Measurements from ENCODE around the gene LPCAT2. TPM values are rescaled to one million over a fixed set of nuclear protein-coding genes. Genes with fewer than 3 reads are reported as not detected.

The LPCAT2 gene
- total and polyA plus RNA-seq, 2 experiments from 2014 or later, result 7.8 to 23.8 TPM

DNA sequence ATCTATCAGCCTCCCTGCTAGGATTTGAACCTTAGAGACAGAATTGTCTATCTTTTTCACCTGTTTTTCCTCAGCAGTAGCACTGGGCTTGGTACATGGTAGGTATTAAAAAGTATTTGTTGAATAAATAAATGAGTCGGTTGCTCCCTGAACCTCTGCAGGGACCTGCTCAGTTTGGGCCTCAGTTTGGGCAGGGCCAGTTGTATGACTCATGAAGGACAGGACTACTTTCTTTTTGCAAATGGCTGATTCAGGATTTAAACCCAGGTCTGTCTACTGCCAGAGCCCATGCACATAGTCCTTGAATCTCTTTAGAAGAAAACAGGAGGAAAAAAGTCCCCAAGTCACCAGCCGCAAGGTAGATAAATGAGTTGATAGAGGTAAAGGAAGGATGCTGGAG lies 26.8 kb upstream of the LPCAT2 start:
- DNase-seq (ENCODE audit: low spot score) (no peak), ATAC-seq (no peak)
- peaks cover 31% of the 10 kb centered on the region for H3K36me3 Mint-ChIP-seq (ENCODE audit: low read depth)
- H3K79me2 ChIP-seq (replicated peaks; ENCODE audit: insufficient read depth), result no peaks in the 10 kb centered on the region
- no peak overlapping the region for H3K4me3 ChIP-seq
- H4K20me1 ChIP-seq (replicated peaks; ENCODE audit: insufficient read depth), result peaks cover 7% of the 10 kb centered on the region
- H3K27me3 ChIP-seq (ENCODE audit: insufficient read depth), result peaks cover 47% of the 10 kb centered on the region
- H3K9me2 ChIP-seq (ENCODE audit: insufficient read depth), result no peaks in the 10 kb centered on the region
- H3K4me1 ChIP-seq (ENCODE audit: insufficient read depth), result peaks cover 23% of the 10 kb centered on the region
- peaks cover 32% of the 10 kb centered on the region for H3K4me1 Mint-ChIP-seq
- H2AFZ ChIP-seq, result no peak overlapping the region
- no peak overlapping the region for H3K4me2 ChIP-seq
- H3K4me3 Mint-ChIP-seq, result no peak overlapping the region
- H3K9me3 Mint-ChIP-seq, result no peaks in the 10 kb centered on the region
- TF ChIP-seq STAT1 (IDR thresholded peaks at IDR 0.05; ENCODE audit: unreplicated experiment) (no peak), REST (IDR thresholded peaks at IDR 0.05; ENCODE audit: unreplicated experiment) (no peak), CTCF (conservative IDR thresholded peaks at IDR 0.05; ENCODE audit: low read depth in 2 of 2) (no peak), JUNB (IDR thresholded peaks at IDR 0.05; ENCODE audit: unreplicated experiment) (no peak), CREB1 (CRISPR knock-in tag; IDR thresholded peaks at IDR 0.05; ENCODE audit: low read depth) (no peak)
- TF ChIP-seq, protein P1, sequence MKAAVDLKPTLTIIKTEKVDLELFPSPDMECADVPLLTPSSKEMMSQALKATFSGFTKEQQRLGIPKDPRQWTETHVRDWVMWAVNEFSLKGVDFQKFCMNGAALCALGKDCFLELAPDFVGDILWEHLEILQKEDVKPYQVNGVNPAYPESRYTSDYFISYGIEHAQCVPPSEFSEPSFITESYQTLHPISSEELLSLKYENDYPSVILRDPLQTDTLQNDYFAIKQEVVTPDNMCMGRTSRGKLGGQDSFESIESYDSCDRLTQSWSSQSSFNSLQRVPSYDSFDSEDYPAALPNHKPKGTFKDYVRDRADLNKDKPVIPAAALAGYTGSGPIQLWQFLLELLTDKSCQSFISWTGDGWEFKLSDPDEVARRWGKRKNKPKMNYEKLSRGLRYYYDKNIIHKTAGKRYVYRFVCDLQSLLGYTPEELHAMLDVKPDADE (IDR thresholded peaks at IDR 0.05), result no peak
- no peak overlapping the region for H3K27ac Mint-ChIP-seq
- H3F3A ChIP-seq (replicated peaks; ENCODE audit: low read depth), result 0 out of 2 replicates have a peak, but pooled peaks cover 3% of the 10 kb centered on the region
- no peaks in the 10 kb centered on the region for H3K36me3 ChIP-seq (ENCODE audit: insufficient read depth)
- peaks cover 33% of the 10 kb centered on the region for H3K27me3 Mint-ChIP-seq (ENCODE audit: insufficient read depth, low read depth, poor library complexity)
- H3K27ac ChIP-seq (ENCODE audit: low read depth), result no peak overlapping the region

GRCh38 chr16:55487048-55487803 lies 21.6 kb upstream of the LPCAT2 start:
- H3K9me2 ChIP-seq (ENCODE audit: insufficient read depth), result no peaks in the 10 kb centered on the region
- H3K36me3 Mint-ChIP-seq (ENCODE audit: low read depth), result peaks cover 50% of the 10 kb centered on the region
- H3K27ac Mint-ChIP-seq, result no peak overlapping the region
- no peak overlapping the region for H2AFZ ChIP-seq
- H3K27ac ChIP-seq (ENCODE audit: low read depth), result no peak overlapping the region
- peaks cover under 1% of the 10 kb centered on the region; the same call in 1 of the 2 replicates for H3K27me3 ChIP-seq (ENCODE audit: insufficient read depth)
- DNase-seq (ENCODE audit: low spot score), result no peak
- no peaks in the 10 kb centered on the region for H3K9me3 Mint-ChIP-seq
- no peak for ATAC-seq
- H3K27me3 Mint-ChIP-seq (ENCODE audit: insufficient read depth, low read depth, poor library complexity), result peaks cover 4% of the 10 kb centered on the region
- H3K4me3 Mint-ChIP-seq, result no peak overlapping the region
- H3K79me2 ChIP-seq (replicated peaks; ENCODE audit: insufficient read depth), result no peaks in the 10 kb centered on the region
- H3K36me3 ChIP-seq (ENCODE audit: insufficient read depth), result no peaks in the 10 kb centered on the region
- no peaks in the 10 kb centered on the region for H3K4me1 ChIP-seq (ENCODE audit: insufficient read depth)
- no peak overlapping the region for H3K4me2 ChIP-seq
- no peak overlapping the region for H3K4me3 ChIP-seq
- H4K20me1 ChIP-seq (replicated peaks; ENCODE audit: insufficient read depth), result no peaks in the 10 kb centered on the region; the same call in 1 of the 2 replicates
- H3F3A ChIP-seq (replicated peaks; ENCODE audit: low read depth), result no peaks in the 10 kb centered on the region
- H3K4me1 Mint-ChIP-seq, result no peaks in the 10 kb centered on the region
- TF ChIP-seq STAT1 (IDR thresholded peaks at IDR 0.05; ENCODE audit: unreplicated experiment) (no peak), POLR2AphosphoS5 (IDR thresholded peaks at IDR 0.05; ENCODE audit: low read depth) (no peak)
- TF ChIP-seq, protein P2, sequence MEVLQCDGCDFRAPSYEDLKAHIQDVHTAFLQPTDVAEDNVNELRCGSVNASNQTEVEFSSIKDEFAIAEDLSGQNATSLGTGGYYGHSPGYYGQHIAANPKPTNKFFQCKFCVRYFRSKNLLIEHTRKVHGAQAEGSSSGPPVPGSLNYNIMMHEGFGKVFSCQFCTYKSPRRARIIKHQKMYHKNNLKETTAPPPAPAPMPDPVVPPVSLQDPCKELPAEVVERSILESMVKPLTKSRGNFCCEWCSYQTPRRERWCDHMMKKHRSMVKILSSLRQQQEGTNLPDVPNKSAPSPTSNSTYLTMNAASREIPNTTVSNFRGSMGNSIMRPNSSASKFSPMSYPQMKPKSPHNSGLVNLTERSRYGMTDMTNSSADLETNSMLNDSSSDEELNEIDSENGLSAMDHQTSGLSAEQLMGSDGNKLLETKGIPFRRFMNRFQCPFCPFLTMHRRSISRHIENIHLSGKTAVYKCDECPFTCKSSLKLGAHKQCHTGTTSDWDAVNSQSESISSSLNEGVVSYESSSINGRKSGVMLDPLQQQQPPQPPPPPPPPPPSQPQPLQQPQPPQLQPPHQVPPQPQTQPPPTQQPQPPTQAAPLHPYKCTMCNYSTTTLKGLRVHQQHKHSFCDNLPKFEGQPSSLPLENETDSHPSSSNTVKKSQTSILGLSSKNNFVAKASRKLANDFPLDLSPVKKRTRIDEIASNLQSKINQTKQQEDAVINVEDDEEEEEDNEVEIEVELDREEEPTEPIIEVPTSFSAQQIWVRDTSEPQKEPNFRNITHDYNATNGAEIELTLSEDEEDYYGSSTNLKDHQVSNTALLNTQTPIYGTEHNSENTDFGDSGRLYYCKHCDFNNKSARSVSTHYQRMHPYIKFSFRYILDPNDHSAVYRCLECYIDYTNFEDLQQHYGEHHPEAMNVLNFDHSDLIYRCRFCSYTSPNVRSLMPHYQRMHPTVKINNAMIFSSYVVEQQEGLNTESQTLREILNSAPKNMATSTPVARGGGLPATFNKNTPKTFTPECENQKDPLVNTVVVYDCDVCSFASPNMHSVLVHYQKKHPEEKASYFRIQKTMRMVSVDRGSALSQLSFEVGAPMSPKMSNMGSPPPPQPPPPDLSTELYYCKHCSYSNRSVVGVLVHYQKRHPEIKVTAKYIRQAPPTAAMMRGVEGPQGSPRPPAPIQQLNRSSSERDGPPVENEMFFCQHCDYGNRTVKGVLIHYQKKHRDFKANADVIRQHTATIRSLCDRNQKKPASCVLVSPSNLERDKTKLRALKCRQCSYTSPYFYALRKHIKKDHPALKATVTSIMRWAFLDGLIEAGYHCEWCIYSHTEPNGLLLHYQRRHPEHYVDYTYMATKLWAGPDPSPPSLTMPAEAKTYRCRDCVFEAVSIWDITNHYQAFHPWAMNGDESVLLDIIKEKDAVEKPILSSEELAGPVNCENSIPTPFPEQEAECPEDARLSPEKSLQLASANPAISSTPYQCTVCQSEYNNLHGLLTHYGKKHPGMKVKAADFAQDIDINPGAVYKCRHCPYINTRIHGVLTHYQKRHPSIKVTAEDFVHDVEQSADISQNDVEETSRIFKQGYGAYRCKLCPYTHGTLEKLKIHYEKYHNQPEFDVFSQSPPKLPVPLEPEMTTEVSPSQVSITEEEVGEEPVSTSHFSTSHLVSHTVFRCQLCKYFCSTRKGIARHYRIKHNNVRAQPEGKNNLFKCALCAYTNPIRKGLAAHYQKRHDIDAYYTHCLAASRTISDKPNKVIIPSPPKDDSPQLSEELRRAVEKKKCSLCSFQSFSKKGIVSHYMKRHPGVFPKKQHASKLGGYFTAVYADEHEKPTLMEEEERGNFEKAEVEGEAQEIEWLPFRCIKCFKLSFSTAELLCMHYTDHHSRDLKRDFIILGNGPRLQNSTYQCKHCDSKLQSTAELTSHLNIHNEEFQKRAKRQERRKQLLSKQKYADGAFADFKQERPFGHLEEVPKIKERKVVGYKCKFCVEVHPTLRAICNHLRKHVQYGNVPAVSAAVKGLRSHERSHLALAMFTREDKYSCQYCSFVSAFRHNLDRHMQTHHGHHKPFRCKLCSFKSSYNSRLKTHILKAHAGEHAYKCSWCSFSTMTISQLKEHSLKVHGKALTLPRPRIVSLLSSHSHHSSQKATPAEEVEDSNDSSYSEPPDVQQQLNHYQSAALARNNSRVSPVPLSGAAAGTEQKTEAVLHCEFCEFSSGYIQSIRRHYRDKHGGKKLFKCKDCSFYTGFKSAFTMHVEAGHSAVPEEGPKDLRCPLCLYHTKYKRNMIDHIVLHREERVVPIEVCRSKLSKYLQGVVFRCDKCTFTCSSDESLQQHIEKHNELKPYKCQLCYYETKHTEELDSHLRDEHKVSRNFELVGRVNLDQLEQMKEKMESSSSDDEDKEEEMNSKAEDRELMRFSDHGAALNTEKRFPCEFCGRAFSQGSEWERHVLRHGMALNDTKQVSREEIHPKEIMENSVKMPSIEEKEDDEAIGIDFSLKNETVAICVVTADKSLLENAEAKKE (CRISPR knock-in tag; IDR thresholded peaks at IDR 0.05), result no peak
